Measurements from ENCODE around the gene SARDH.
"Not testable (repeated sequence)": the region's sequence is repeated elsewhere in the genome, so short reads cannot be mapped to it uniquely, and the experiment has no call there.

The SARDH gene

DNA sequence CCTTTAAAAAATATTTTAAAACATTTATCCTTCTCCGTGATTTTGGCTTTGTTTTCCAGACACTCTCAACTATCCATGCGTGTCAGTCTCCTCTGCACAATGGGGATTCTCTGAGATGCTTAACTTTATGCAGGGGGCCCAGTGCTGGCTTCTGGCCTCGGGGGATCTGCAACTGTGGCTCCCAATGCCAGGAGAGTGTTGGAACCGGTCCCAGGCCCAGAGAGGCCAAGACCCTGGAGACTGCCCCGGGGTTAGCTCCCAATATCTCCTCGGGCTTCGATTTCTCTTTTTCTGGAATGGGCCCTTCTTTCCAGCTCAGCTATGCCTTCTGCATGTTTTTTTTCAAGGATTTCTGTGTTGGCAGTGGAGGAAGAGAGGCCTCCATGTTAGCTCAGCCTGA lies 20.1 kb upstream of the SARDH start:
- DNase-seq = peak; percentile 7

GRCh38 chr9:133754688-133755227 lies 16.6 kb upstream of the SARDH start:
- DNase-seq = peak; percentile 7

DNA sequence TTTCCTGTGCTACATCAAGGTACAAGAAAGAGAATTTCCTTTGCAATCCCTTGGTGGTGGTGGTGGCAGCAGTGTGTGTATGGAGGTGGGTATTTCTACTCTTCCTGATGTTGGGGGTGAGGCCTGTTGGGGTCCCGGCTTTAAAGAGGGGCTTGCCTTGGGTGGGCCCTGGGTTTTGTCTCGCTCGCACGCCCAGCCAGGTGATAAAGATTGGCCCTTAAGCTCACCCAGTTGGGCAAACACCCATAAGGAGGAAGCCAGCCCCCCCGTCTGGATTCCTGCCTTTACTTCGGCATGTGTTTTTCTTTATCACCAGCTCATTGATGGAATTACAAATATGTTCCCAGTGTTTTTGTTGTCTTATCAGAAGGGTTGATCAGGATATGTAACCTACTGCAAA lies 16.0 kb upstream of the SARDH start:
- no peak for DNase-seq

- DNase-seq = peak; percentile 4
Observed at GRCh38 chr9:133752739-133753446, 14.7 kb upstream of the SARDH start.

GRCh38 chr9:133750982-133751649 lies 13.0 kb upstream of the SARDH start:
- DNase-seq = peak; percentile 4

- no peak for DNase-seq
Observed at GRCh38 chr9:133747309-133747708, 9.2 kb upstream of the SARDH start.

GRCh38 chr9:133744528-133744927 lies 6.4 kb upstream of the SARDH start:
- DNase-seq = not testable (repeated sequence)

DNA sequence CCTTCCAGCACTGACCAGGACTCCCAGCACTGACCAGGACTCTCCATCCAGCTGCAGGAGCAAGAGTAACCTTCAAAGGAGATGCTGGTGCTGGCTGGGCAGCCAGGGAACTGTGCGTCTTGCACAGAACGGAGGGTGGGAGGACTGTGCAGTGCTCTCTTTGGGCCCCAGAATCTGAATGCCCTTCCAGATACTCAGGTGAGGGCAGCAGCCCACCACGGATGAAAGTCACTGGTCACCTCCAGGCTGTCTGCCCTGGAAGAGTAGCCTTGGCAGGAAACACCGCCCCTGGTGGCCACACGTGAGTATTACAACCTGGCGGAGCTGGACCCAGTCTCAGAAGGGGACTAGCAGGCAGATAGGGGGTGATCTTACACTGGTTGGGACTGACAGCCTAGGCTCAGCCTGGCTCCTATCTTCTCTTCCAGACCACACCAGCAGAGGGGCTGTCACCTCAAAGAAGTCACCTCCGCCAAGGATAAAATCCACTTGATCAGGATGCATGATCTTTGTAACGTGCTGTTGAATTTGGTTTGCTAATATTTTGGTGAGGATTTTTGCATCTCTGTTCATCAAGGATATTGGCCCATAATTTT lies 4.8 kb upstream of the SARDH start:
- peak; percentile 91 for DNase-seq

GRCh38 chr9:133742251-133742650 lies 4.1 kb upstream of the SARDH start:
- no peak for DNase-seq

DNA sequence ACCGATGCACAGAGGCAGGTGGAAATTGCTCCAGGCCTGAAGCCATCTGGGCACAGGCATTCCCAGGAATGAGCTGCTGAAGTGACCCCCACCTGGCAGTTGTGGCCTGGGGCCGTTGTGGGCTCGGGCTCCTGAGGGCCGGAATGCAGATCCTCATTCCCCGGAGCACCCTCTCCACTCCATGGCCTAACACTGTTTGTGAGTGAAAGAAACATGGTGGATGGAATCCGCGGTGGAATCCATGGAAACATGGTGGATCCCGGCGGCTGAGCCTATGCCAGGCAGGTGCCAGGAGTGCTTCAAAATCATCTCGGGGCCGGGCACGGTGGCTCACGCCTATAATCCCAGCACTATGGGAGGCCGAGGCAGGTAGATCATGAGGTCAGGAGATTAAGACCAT lies 3.6 kb upstream of the SARDH start:
- no peak for DNase-seq

DNA sequence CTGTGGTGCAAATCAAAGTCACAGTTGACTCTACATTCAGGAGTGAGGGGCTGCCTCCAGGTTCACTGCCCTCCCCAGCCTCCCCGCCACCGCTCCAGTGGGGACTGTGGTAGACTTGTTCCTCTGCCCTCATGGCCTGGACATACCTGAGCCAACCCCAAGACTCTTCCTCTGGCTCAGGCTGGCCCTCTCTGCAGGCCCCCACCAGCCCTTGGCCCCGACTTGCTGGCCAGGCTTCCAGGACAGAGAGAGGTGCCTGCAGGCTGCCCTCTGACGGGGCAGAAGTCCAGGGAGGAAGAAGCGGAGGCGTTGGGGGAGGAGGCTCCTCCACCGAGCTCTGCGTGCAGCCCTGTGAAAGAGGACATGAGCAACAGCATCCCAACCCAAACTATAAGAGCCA lies 2.8 kb upstream of the SARDH start:
- DNase-seq = no peak

DNA sequence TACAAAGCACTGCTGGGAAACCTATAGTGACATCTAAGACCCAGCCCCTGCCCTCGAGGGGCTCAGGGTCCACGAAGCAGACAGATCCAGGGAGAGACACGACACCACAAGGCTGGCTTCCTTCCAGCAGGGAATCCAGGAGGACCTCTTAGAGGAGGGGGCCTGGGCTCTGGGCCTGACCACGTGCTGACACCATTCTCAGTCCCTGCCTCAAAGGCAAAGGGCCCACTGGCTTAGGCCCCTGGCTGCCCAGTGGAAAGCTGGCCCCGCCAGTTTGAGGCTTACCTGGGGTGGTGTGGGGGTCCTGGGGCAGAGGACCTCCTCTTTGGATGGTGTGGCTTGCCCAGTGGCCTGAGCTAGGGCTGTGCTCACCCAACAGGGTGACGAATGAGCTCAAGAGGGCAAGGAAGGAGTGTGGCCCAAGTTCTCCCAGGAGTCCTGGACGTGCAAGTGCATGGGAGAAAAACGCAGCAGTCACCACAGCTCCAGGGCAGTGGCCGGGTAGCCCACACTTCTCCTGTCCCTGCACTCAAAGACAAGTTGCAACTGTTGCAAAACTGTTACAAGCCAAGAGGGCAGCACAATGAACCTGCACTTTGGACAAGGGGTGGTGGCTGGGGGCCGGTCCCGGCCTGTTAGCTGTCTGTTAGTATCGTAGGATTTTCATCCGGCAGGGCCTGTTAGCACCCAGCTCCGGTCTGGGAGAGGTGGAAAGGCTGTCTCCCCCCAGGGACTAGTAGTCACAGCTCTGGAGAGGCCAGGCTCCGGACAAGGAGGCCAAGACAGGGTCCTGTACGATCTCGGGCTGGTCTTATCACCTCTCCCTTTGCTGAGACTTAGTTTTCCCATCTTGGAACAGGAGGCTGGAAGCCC lies 1.5 kb upstream of the SARDH start:
- DNase-seq = no peak

GRCh38 chr9:133738640-133739225 lies 581 bp upstream of the SARDH start:
- no peak for DNase-seq

DNA sequence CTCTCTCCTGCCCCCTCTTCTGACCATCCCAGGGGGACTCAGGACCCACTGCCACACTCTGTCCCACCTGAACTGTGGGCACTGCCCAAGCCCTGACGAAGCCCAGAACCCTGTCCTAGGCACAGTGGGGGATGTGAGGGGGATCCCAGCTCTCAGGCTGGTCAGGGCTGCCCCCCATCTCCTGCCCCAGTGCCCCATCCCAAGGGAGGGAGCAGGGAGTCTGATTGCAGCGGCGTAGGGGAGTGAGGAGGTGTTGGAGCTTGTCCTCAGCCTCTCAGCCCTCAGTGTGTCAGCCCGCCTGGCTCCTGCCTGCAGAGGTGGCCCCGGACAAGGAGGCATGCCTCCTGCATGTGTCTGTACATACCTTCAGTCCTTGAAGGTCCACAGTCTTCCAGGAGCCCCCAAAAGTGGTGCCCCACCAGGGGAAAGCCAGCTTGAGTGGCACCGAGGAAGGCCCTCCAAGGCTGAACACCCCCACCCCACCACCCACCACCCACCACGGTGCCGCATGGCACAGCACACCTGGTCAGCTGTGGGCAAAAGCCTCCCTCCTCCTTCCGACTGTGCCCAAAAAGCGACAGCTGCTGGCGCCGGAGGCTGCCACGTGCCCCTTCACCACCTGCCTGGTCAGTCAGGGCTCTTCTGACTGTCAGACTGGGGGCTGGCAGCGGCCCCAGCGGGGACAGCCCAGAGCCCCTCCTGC lies 930 bp downstream of the SARDH start:
- no peak for DNase-seq

DNA sequence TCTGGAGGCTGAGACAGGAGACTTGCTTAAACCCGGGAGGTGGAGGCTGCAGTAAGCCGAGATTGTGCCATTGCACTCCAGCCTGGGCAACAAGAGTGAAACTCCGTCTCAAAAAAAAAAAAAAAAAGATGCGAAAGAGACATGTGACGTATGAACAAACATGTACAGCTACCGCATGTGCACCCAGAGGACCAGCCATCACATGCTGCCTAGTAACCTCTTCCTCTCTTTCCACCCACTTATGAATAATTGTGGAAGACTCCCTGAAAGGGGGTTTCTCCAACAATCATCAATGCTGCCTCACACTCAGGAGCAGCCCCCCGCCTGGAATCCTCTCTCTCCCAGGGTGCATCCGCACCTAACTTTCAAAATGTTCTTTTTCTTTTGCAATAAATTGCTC lies 2.2 kb downstream of the SARDH start:
- peak; percentile 7 for DNase-seq

DNA sequence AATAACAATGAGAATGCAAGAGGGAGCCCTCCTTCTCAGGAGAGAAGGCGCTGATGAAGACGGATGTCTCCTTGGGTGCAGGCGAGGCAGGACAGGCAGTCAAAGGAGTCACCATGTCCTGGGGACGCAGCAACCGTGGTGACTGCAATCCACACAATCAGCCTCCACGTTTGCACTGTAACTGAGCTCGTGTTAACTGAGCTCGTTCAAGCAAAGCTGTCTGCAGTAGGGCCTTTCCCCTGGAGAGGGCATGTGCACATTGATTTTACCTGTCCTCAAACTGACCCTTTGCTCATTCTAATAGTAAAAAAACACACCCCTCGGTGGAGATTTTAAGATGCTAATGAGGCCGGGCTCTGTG lies 2.8 kb downstream of the SARDH start:
- DNase-seq = no peak

GRCh38 chr9:133734590-133735414 lies 3.4 kb downstream of the SARDH start:
- no peak for DNase-seq

DNA sequence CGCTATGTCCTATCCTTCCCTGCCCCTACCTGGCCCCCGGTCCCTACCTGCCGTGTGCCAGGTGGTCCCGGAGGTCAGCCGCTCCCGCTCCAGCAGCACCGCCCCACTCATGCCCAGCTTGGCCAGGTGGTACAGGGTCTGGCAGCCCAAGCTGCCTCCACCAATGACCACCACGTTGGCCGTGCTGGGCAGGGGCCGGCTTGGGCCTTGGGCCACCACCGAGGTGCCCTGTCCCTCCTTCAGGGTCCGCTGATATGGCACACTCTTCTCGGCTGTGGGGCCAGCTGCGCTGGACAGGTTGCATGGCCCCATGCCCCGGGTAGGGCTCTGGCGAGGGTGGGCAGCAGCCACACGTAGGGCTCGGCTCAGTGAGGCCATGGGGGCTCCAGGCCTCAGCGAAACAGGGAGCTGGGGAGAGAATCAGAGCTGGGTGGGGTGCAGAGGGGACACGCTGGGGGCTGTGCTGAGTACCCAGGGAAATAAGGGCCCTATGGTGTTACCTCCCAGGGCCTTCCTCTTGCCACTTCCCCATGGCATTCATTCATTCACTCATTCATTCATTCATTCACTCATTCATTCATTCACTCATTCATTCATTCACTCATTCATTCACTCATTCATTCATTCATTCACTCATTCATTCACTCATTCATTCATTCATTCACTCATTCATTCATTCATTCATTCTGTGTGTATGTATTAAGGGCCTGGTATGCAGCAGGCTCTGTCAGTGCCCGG lies 4.2 kb downstream of the SARDH start:
- DNase-seq = no peak

GRCh38 chr9:133733421-133733795 lies 4.7 kb downstream of the SARDH start:
- no peak for DNase-seq

DNA sequence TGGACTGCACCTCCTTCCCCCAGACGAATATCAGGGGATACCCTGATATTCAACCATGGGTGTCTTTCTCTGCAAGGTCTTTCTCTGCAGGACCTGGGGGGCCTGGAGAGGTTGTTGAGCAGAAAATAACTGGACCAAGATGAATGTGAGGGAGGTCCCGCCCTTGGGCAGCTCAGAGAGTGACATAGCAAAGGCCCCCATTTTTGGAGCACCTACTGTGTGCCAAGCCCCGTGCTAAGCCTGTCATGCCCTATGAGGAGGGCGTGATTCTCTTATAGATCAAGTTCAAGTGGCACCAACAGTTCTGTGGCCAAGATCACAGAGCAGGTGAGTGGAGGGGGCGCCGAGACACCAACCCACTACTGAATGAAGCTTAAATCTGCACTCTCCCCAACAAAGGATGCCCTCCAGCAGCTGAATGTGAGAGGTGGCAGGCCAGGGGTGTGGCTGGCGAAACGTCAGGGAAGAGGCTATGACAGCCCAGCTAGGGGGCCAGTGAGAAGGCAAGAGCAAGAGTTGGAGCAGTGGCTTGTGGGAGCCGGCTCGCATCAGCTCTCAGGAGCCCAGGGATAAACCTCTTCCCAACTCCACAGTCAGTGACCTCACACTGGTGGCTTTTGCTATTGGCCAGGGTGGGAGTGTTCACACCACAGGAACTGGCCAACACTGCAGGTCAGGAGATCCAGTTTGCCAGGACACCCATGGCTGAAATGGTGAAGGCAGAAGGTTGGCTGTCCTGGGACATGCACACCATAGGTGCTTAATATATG lies 5.3 kb downstream of the SARDH start:
- no peak for DNase-seq
